HepG2 (cell line): ENCODE data around the gene ZMIZ1.

Source experiments
- POLR2A ChIP-seq, 2 experiments: IDR thresholded peaks; 2 replicates each; pipeline ENCODE4 v1.6.1; 2011; ENCODE audit warnings: low read depth in 2 of 2, low read length in 2 of 2, mild to moderate bottlenecking in 1 of 2, moderate library complexity in 1 of 2; ENCODE audit not compliant: insufficient read depth in 1 of 2
- RAD21 ChIP-seq: fragments of 450-650 bp; formaldehyde crosslinking; IDR thresholded peaks from 2 replicates; pipeline ENCODE4 v1.5.0; 2020; ENCODE audit warnings: mild to moderate bottlenecking
- RBAK ChIP-seq: sonication (generic); formaldehyde crosslinking; IDR thresholded peaks from 2 replicates; pipeline ENCODE4 v1.5.1; 2020; ENCODE audit warnings: mild to moderate bottlenecking, missing genetic modification reagents
- ZNF281 ChIP-seq: sonication (generic); formaldehyde crosslinking; IDR thresholded peaks from 2 replicates; pipeline ENCODE4 v1.4.0; 2020; ENCODE audit warnings: missing genetic modification reagents, borderline replicate concordance
- ZNF709 ChIP-seq: sonication (generic); formaldehyde crosslinking; IDR thresholded peaks from 2 replicates; pipeline ENCODE4 v1.5.0; 2020; ENCODE audit warnings: mild to moderate bottlenecking, missing genetic modification reagents
- TF ChIP-seq, protein P1 (sequence below): sonication (generic); formaldehyde crosslinking; IDR thresholded peaks from 2 replicates; pipeline ENCODE4 v1.8.0; 2022; ENCODE audit warnings: missing genetic modification reagents, mild to moderate bottlenecking, borderline replicate concordance

GRCh38 chr10:79208251-79208983, 139.7 kb downstream of the ZMIZ1 start:
- TF ChIP-seq RAD21 (no peak), RBAK (no peak), POLR2A (IDR thresholded peaks at IDR 0.05; ENCODE audit: insufficient read depth in 1 of 2, low read depth in 2 of 2, low read length in 2 of 2) (no peak), ZNF281 (no peak), ZNF709 (CRISPR knock-in tag) (no peak)
- TF ChIP-seq, protein P1, sequence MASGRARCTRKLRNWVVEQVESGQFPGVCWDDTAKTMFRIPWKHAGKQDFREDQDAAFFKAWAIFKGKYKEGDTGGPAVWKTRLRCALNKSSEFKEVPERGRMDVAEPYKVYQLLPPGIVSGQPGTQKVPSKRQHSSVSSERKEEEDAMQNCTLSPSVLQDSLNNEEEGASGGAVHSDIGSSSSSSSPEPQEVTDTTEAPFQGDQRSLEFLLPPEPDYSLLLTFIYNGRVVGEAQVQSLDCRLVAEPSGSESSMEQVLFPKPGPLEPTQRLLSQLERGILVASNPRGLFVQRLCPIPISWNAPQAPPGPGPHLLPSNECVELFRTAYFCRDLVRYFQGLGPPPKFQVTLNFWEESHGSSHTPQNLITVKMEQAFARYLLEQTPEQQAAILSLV (CRISPR knock-in tag) = no peak
